ENCODE results near the gene CFAP54.

Gene CFAP54

DNA sequence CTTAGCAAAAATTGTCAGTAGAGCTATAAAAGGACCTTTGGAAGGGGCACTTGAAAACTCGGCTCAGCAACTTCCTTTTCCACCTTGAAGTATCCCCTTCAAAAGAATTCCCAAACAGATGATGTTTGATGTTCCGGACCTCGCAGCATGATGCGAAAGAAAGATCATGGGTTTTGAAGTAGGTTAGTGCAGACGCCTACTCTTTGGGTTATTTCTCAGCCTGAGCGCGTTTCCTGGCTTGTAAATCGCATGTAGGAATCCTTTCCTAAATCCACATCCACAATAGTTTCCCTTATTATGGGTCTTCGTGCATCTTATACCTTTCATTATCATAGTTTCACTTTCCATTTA is 417.1 kb downstream of the CFAP54 start:
- Histone ChIP-seq H3K4me1 (peaks cover 6% of the 10 kb centered on the region), H3K36me3 (replicated peaks) (peaks cover 7% of the 10 kb centered on the region; the same call in 1 of the 2 replicates), H3K9me3 (no peaks in the 10 kb centered on the region), H3K27me3 (ENCODE audit: low read depth) (no peaks in the 10 kb centered on the region), H3K4me3 (peak overlapping the region; percentile 54)
- no peak for DNase-seq (ENCODE audit: low spot score in 2 of 2)
- in situ Hi-C loops (cut with MboI; ENCODE audit: low sequenced_read_pairs), result no loop called here

DNA sequence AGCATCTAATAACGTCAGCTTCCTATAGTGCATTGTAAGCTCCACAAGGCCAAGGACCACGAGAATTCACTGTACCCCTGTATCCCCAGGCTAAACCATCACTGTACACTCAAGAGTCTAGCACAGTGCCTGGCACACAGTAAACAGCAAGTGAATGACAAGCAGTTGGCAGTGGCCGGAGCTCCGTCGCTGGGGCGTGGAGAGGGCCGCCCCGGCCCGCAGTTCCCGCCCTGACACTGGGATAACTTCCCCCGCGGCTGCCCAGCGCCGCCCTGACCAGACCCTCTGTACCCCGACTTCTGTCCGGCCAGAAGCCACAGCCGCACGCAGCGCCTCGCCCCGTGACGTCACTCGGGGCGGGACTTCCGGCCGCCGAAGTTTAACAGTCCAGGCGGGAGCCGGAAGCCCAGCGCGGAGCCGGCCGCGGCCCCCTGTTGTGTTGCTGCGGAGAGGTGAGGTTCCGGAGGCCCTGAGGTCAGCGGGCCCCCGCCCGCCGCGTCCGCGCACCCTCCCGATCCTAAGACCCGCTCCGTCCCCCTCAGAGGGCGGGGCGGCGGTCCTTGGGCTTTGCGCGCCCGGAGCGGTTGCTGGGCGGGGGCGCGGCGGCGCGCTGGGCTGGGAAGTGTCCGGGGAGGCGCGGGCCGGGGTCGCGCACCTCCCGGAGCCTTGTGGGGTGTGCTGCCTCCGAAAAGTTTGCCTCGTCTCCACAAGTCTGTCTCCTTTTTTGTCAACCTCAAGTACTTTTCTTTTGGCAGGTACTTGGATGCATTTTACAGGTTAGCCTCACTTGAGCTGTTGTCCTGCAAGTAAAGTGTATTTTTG is 417.7 kb downstream of the CFAP54 start, which contains the start of gene NEDD1:
NEDD1 (plus strand) TSS at position 409 of the 822 bp plus-strand sequence. CDS start 2,503 bp downstream, outside the sequence.
- no peaks in the 10 kb centered on the region for H3K27me3 ChIP-seq (ENCODE audit: low read depth)
- in situ Hi-C loops (cut with MboI; ENCODE audit: low sequenced_read_pairs), result no loop called here
- peak; percentile 68 to 91 for DNase-seq (ENCODE audit: low spot score in 2 of 2)
- H3K9me3 ChIP-seq, result no peaks in the 10 kb centered on the region
- peaks cover 6% of the 10 kb centered on the region for H3K4me1 ChIP-seq
- H3K36me3 ChIP-seq (replicated peaks), result peaks cover 8% of the 10 kb centered on the region; the same call in 1 of the 2 replicates
- H3K4me3 ChIP-seq, result peak within 1 kb of the TSS; percentile 54

DNA sequence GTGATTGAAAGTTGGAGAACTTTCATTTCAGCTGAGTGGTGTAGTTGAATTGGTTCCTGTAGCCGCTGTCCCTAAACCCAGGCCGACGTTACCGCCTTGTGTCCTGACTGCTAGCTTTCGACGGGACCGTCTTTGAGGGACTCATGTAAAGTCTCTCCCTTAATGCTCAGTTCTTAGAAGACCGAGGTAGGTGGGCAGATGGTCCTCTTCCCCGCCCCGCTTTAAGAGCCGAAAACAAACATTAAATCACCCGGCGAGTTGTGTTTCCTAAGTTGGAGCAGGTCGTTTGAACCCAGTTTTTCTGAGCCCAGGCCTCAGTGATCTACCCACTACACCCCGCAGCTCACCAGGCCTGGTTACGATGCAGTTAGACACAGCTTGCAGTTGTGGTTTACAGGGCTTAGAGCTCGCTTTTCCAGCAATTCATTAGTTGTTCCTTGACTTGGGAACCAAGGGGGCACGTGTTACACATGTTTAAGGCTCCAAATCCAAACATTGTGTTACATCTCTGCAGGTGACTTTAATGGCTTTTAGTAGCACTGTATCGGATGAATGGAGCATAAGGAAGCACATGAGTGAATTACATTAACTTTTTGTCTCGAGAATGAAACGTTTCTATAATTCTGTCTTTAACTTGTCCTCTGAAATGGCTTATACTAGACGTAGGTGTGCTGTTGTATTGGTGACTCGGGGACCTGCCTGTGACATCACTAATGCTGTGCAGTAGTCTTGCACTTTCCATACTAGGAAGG is 418.5 kb downstream of the CFAP54 start:
- peak overlapping the region; percentile 54 for H3K4me3 ChIP-seq
- H3K4me1 ChIP-seq, result peaks cover 6% of the 10 kb centered on the region
- H3K27me3 ChIP-seq (ENCODE audit: low read depth), result no peaks in the 10 kb centered on the region
- in situ Hi-C loops (cut with MboI; ENCODE audit: low sequenced_read_pairs), result no loop called here
- peak; percentile 18 to 31 for DNase-seq (ENCODE audit: low spot score in 2 of 2)
- H3K36me3 ChIP-seq (replicated peaks), result peaks cover 8% of the 10 kb centered on the region; the same call in 1 of the 2 replicates
- H3K9me3 ChIP-seq, result no peaks in the 10 kb centered on the region

DNA sequence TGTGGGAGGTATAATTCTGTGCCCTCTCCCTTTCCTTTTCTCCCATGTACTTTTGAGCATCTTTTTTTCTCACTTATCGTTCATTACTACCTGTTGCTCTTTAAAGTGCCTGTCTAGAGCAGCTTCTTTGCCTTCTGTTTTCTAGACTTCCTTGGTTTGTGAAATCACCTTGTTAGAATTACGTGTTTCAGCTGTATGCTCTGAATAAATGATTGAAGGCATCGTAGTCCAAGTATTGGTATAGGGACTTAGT is 419.0 kb downstream of the CFAP54 start:
- in situ Hi-C loops (cut with MboI; ENCODE audit: low sequenced_read_pairs), result no loop called here
- Histone ChIP-seq H3K4me3 (peak overlapping the region; percentile 54), H3K9me3 (no peaks in the 10 kb centered on the region), H3K36me3 (replicated peaks) (peaks cover 8% of the 10 kb centered on the region; the same call in 1 of the 2 replicates), H3K27me3 (ENCODE audit: low read depth) (no peaks in the 10 kb centered on the region), H3K4me1 (peaks cover 6% of the 10 kb centered on the region)
- DNase-seq (ENCODE audit: low spot score in 2 of 2), result no peak

DNA sequence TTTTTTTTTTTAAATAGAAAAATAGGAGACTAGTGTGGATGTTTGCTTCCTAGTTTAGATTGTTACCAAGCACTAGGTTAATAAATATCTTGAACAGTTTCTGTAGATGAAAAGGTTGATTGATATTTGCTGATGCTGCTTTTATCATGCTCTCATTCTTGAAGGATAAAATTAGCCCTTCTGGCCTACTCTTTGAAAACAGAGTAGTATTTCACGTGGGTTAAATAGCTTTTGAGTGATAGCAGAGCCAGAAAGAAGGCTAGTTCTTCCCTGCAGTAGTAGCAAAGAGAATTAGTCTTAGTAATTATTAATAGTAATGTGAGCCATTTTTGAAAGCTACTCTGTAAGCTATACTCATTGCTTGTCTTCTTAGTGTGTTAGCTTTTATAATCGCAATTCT is 422.9 kb downstream of the CFAP54 start:
- no peak for DNase-seq (ENCODE audit: low spot score in 2 of 2)
- no peak overlapping the region for H3K4me3 ChIP-seq
- H3K4me1 ChIP-seq, result peaks cover 6% of the 10 kb centered on the region; the same call in 1 of the 2 replicates
- no peaks in the 10 kb centered on the region for H3K9me3 ChIP-seq
- H3K27me3 ChIP-seq (ENCODE audit: low read depth), result no peaks in the 10 kb centered on the region
- H3K36me3 ChIP-seq (replicated peaks), result peaks cover 11% of the 10 kb centered on the region
- in situ Hi-C loops (cut with MboI; ENCODE audit: low sequenced_read_pairs), result no loop called here

DNA sequence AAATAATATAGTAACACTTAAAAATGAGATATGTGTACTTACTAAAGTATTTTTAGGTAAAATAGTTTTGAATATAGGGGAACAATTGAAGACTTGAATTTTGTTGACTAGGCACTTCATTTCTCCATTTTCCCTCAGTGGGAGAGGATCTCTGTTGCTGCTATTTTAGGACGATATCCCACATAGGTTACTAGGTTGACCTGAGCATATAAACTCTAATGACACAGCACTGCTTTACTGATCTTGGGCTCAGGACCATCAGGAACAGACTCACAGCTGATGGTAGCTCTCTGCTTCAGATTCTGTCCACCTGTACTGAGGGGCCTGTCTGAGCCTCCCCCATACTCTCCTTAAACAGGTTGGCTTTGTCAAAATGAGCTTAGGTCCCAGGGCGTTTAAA is 423.6 kb downstream of the CFAP54 start:
- Histone ChIP-seq H3K36me3 (replicated peaks) (peaks cover 11% of the 10 kb centered on the region), H3K9me3 (no peaks in the 10 kb centered on the region), H3K4me3 (no peak overlapping the region), H3K4me1 (peaks cover 6% of the 10 kb centered on the region; the same call in 1 of the 2 replicates), H3K27me3 (ENCODE audit: low read depth) (no peaks in the 10 kb centered on the region)
- in situ Hi-C loops (cut with MboI; ENCODE audit: low sequenced_read_pairs), result no loop called here
- no peak for DNase-seq (ENCODE audit: low spot score in 2 of 2)

DNA sequence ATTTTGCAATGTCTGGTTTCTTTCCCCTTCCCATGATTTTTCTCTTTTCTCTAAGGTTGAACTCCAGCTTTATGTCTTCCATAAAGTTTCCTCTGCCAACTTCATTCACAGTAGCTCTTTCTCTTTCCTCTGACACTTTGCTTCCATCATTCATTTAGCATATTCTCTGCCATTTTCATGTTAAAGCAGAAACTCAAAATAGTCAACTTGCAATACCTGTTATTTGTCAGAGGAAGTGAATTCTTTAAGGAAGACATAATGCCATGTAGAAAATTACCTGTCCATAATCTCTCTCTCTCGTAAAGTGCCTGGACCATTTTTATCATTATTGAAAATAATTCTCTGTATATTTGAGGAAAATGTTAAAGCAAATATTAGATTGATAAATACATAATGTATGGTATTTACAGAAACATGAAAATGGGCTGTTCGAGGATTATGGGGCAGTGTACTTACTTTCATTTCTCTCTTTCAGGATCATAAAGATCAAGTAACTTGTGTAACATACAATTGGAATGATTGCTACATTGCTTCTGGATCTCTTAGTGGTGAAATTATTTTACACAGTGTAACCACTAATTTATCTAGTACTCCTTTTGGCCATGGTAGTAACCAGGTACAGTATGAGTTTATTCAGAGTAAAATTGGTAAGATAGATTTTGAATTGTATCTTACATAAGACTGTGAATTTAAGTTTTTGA is 430.3 kb downstream of the CFAP54 start:
- Histone ChIP-seq H3K36me3 (replicated peaks) (peaks cover 7% of the 10 kb centered on the region), H3K27me3 (ENCODE audit: low read depth) (no peaks in the 10 kb centered on the region), H3K4me1 (no peaks in the 10 kb centered on the region), H3K9me3 (no peaks in the 10 kb centered on the region), H3K4me3 (no peak overlapping the region)
- DNase-seq (ENCODE audit: low spot score in 2 of 2), result no peak
- in situ Hi-C loops (cut with MboI; ENCODE audit: low sequenced_read_pairs), result no loop called here
